COLO668 (cell line): Measurements from ENCODE around the gene BCCIP.

Source experiments
- DNase-seq: peaks from one replicate; lab custom pipeline; 2025; ENCODE audit not compliant: unreplicated experiment; lab: John Stamatoyannopoulos, UW

BCCIP gene

GRCh38 chr10:125883211-125883610 is 59.9 kb downstream of the BCCIP start:
- DNase-seq, result no peak
